Measurements from ENCODE around the gene ARID1B.

Gene ARID1B

DNA sequence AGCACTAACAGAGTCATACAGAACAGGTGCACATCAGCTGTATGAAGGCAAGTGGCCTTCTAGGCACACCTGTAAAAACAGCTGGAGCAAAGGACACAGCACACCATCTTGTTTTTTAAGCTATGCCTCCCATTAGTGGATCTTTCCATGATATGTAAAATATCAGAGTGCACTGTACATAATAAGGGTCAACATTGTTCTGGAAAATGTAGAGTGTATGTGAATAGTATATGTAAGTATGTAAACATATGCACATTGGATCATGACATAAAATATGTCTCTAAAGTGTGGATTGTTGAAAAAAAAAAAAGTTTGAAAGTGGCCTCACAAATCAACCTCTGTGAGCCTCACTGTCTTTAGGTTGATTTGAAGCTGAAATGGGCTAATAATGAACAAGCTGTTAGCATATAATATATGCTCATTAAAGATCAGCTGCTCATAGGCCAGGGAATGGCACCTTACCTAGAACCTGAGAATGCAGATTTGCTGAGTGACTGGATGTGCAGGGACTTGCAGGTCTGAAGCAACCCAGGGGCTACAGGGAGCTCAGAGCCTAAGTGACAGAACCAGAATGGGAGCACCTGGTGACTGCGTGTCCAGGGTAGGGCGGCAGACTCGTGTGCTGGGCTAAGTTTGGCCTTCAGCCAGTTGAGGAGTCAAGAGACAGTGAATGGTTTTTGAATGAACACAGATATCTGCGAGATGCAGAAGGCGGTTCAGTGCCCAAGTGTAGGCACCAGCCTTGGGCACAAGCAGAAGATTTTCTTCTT is 347.5 kb downstream of the ARID1B start:
- Histone ChIP-seq H2AK5ac (ENCODE audit: low read length) (no peak overlapping the region), H3K36me3 (ENCODE audit: control insufficient read depth in 1 of 2, insufficient read depth in 2 of 2, low read length in 2 of 2) (peaks cover 2 to 4% of the 10 kb centered on the region in 2 experiments), H3K27me3 (ENCODE audit: insufficient read depth, low read length) (no peaks in the 10 kb centered on the region), H2AFZ (ENCODE audit: insufficient read depth, low read length, poor library complexity) (no peak overlapping the region), H3K9ac (ENCODE audit: low read length) (no peak overlapping the region), H3K23ac (ENCODE audit: low read length) (no peak overlapping the region), H2BK5ac (ENCODE audit: low read depth, low read length, poor library complexity) (peak overlapping the region; percentile 12), H4K12ac (ENCODE audit: low read depth, low read length) (no peak overlapping the region), H2BK12ac (ENCODE audit: low read length) (no peak overlapping the region), H4K8ac (ENCODE audit: low read depth, low read length) (no peak overlapping the region), H3K4ac (ENCODE audit: low read depth, low read length) (no peak overlapping the region), H3K4me1 (ENCODE audit: control insufficient read depth in 1 of 2, insufficient read depth in 2 of 2, low read length in 2 of 2) (peaks cover 14 to 18% of the 10 kb centered on the region in 2 experiments), H3K79me2 (ENCODE audit: control insufficient read depth, insufficient read depth, low read length, poor library complexity) (no peaks in the 10 kb centered on the region), H3K4me2 (ENCODE audit: low read length) (no peak overlapping the region), H3K18ac (ENCODE audit: low read length) (peak overlapping the region; percentile 3), H3K79me1 (ENCODE audit: low read length) (peaks cover 15% of the 10 kb centered on the region), H2BK120ac (ENCODE audit: insufficient read depth, low read length, poor library complexity) (peak overlapping the region; percentile 5), H3K9me3 (ENCODE audit: insufficient read depth, low read depth, low read length) (no peaks in the 10 kb centered on the region), H3K14ac (ENCODE audit: low read length) (no peak overlapping the region), H3K4me3 (ENCODE audit: low read depth, low read length) (no peak overlapping the region), H4K91ac (ENCODE audit: low read depth, low read length) (peak overlapping the region; percentile 25), H3K27ac (ENCODE audit: low read depth, low read length) (peak overlapping the region; percentile 98)
- WGBS (ENCODE audit: extremely low coverage, insufficient coverage, insufficient read length), result no CpG with 5 or more reads among the region's 5 CpGs
- peak in 1 of 2 donors; percentile 23 for DNase-seq

DNA sequence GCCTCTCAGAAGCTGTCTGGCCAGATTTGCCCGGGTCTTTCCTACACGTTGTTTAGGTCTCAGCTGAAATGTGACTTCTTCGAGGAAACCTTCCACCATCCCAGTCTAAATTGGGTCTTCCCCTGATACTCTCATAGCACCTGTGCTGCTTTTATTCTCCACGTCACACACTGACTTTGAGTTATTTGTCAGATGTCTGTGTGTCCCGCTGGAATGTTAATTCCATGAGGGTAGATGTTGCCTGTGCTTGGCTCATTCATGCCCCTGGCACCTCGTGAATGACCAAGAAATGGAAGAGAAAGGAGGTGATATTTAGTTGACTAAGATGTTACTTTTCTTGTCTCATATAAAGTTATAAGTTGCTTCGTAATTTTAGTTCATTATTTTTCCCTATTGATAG is 348.4 kb downstream of the ARID1B start:
- Histone ChIP-seq H2AFZ (ENCODE audit: insufficient read depth, low read length, poor library complexity) (no peak overlapping the region), H3K79me2 (ENCODE audit: control insufficient read depth, insufficient read depth, low read length, poor library complexity) (no peaks in the 10 kb centered on the region), H3K27me3 (ENCODE audit: insufficient read depth, low read length) (no peaks in the 10 kb centered on the region), H3K9me3 (ENCODE audit: insufficient read depth, low read depth, low read length) (no peaks in the 10 kb centered on the region), H3K4me1 (ENCODE audit: control insufficient read depth in 1 of 2, insufficient read depth in 2 of 2, low read length in 2 of 2) (peaks cover 14 to 18% of the 10 kb centered on the region in 2 experiments), H4K91ac (ENCODE audit: low read depth, low read length) (peak overlapping the region; percentile 77), H3K4me3 (ENCODE audit: low read depth, low read length) (no peak overlapping the region), H2BK120ac (ENCODE audit: insufficient read depth, low read length, poor library complexity) (peak overlapping the region; percentile 5), H2AK5ac (ENCODE audit: low read length) (peak overlapping the region; percentile 87), H3K4ac (ENCODE audit: low read depth, low read length) (no peak overlapping the region), H3K36me3 (ENCODE audit: control insufficient read depth in 1 of 2, insufficient read depth in 2 of 2, low read length in 2 of 2) (peaks cover 0 to 4% of the 10 kb centered on the region in 2 experiments), H3K23ac (ENCODE audit: low read length) (no peak overlapping the region), H3K79me1 (ENCODE audit: low read length) (peaks cover 15% of the 10 kb centered on the region), H2BK5ac (ENCODE audit: low read depth, low read length, poor library complexity) (peak overlapping the region; percentile 12), H3K14ac (ENCODE audit: low read length) (peak overlapping the region; percentile 54), H3K9ac (ENCODE audit: low read length) (no peak overlapping the region), H3K4me2 (ENCODE audit: low read length) (no peak overlapping the region), H4K8ac (ENCODE audit: low read depth, low read length) (peak overlapping the region; percentile 2), H2BK12ac (ENCODE audit: low read length) (peak overlapping the region; percentile 1), H3K27ac (ENCODE audit: low read depth, low read length) (peak overlapping the region; percentile 98), H4K12ac (ENCODE audit: low read depth, low read length) (no peak overlapping the region), H3K18ac (ENCODE audit: low read length) (no peak overlapping the region)
- peak; percentile 61 to 80 for DNase-seq
- whole genome bisulfite sequencing (ENCODE audit: extremely low coverage, insufficient coverage, insufficient read length), result no CpG with 5 or more reads among the region's 7 CpGs

GRCh38 chr6:157126183-157127098 is 349.3 kb downstream of the ARID1B start:
- no peak overlapping the region for H3K23ac ChIP-seq (ENCODE audit: low read length)

GRCh38 chr6:157128235-157128775 is 351.1 kb downstream of the ARID1B start:
- H2BK120ac ChIP-seq (ENCODE audit: insufficient read depth, low read length, poor library complexity), result peak overlapping the region; percentile 1
- no peak overlapping the region for H4K91ac ChIP-seq (ENCODE audit: low read depth, low read length)
- H3K36me3 ChIP-seq (ENCODE audit: control insufficient read depth in 1 of 2, insufficient read depth in 2 of 2, low read length in 2 of 2), result peaks cover 0 to 8% of the 10 kb centered on the region in 2 experiments
- no peak overlapping the region for H3K4ac ChIP-seq (ENCODE audit: low read depth, low read length)
- H2AFZ ChIP-seq (ENCODE audit: insufficient read depth, low read length, poor library complexity), result no peak overlapping the region
- H4K8ac ChIP-seq (ENCODE audit: low read depth, low read length), result no peak overlapping the region
- H3K4me1 ChIP-seq (ENCODE audit: control insufficient read depth in 1 of 2, insufficient read depth in 2 of 2, low read length in 2 of 2), result peaks cover 14 to 16% of the 10 kb centered on the region in 2 experiments
- H3K27me3 ChIP-seq (ENCODE audit: insufficient read depth, low read length), result no peaks in the 10 kb centered on the region
- no peak overlapping the region for H3K4me3 ChIP-seq (ENCODE audit: low read depth, low read length)
- H3K14ac ChIP-seq (ENCODE audit: low read length), result no peak overlapping the region
- H3K27ac ChIP-seq (ENCODE audit: low read depth, low read length), result no peak overlapping the region
- H3K79me1 ChIP-seq (ENCODE audit: low read length), result peaks cover 15% of the 10 kb centered on the region
- H3K18ac ChIP-seq (ENCODE audit: low read length), result no peak overlapping the region
- WGBS (ENCODE audit: extremely low coverage, insufficient coverage, insufficient read length), result no CpG with 5 or more reads among the region's 5 CpGs
- no peak overlapping the region for H3K9ac ChIP-seq (ENCODE audit: low read length)
- no peak for DNase-seq
- H3K9me3 ChIP-seq (ENCODE audit: insufficient read depth, low read depth, low read length), result no peaks in the 10 kb centered on the region
- no peak overlapping the region for H2AK5ac ChIP-seq (ENCODE audit: low read length)
- no peak overlapping the region for H3K23ac ChIP-seq (ENCODE audit: low read length)
- H2BK5ac ChIP-seq (ENCODE audit: low read depth, low read length, poor library complexity), result no peak overlapping the region
- H3K79me2 ChIP-seq (ENCODE audit: control insufficient read depth, insufficient read depth, low read length, poor library complexity), result no peaks in the 10 kb centered on the region
- H4K12ac ChIP-seq (ENCODE audit: low read depth, low read length), result no peak overlapping the region
- H2BK12ac ChIP-seq (ENCODE audit: low read length), result no peak overlapping the region
- H3K4me2 ChIP-seq (ENCODE audit: low read length), result no peak overlapping the region

More at GRCh38 chr6:157126183-157127098, 349.3 kb downstream of the ARID1B start:
- Histone ChIP-seq H2BK120ac (ENCODE audit: insufficient read depth, low read length, poor library complexity) (peak overlapping the region; percentile 72), H4K8ac (ENCODE audit: low read depth, low read length) (peak overlapping the region; percentile 55), H2AFZ (ENCODE audit: insufficient read depth, low read length, poor library complexity) (no peak overlapping the region), H2BK5ac (ENCODE audit: low read depth, low read length, poor library complexity) (peak overlapping the region; percentile 81), H3K14ac (ENCODE audit: low read length) (peak overlapping the region; percentile 8), H4K91ac (ENCODE audit: low read depth, low read length) (peak overlapping the region; percentile 32), H2AK5ac (ENCODE audit: low read length) (no peak overlapping the region), H3K79me2 (ENCODE audit: control insufficient read depth, insufficient read depth, low read length, poor library complexity) (no peaks in the 10 kb centered on the region), H4K12ac (ENCODE audit: low read depth, low read length) (no peak overlapping the region), H2BK12ac (ENCODE audit: low read length) (no peak overlapping the region), H3K4me1 (ENCODE audit: control insufficient read depth in 1 of 2, insufficient read depth in 2 of 2, low read length in 2 of 2) (peaks cover 14 to 18% of the 10 kb centered on the region in 2 experiments), H3K4ac (ENCODE audit: low read depth, low read length) (no peak overlapping the region), H3K4me2 (ENCODE audit: low read length) (peak overlapping the region; percentile 52), H3K9me3 (ENCODE audit: insufficient read depth, low read depth, low read length) (no peaks in the 10 kb centered on the region), H3K9ac (ENCODE audit: low read length) (no peak overlapping the region), H3K27me3 (ENCODE audit: insufficient read depth, low read length) (no peaks in the 10 kb centered on the region), H3K4me3 (ENCODE audit: low read depth, low read length) (no peak overlapping the region), H3K18ac (ENCODE audit: low read length) (no peak overlapping the region), H3K27ac (ENCODE audit: low read depth, low read length) (peak overlapping the region; percentile 98), H3K79me1 (ENCODE audit: low read length) (peaks cover 17% of the 10 kb centered on the region), H3K36me3 (ENCODE audit: control insufficient read depth in 1 of 2, insufficient read depth in 2 of 2, low read length in 2 of 2) (peaks cover 0 to 5% of the 10 kb centered on the region in 2 experiments)
- WGBS (ENCODE audit: extremely low coverage, insufficient coverage, insufficient read length), result no CpG with 5 or more reads among the region's 11 CpGs
- peak; percentile 58 to 95 for DNase-seq

Measured in trophoblast cell (in vitro differentiated cells and primary cell).